Liver (tissue), 9 donors: ENCODE measurements around the gene CDCP1. TPM values are rescaled to one million over a fixed set of nuclear protein-coding genes. Genes with fewer than 3 reads are reported as not detected.

Source experiments
- DNase-seq: peaks from one replicate; pipeline ENCODE4 v3.0.0-alpha.2; 2017; ENCODE audit warnings: low spot score
- H3K27ac ChIP-seq, 2 donors: one replicate each; pipeline ENCODE4 v1.7.0; 2013; ENCODE audit warnings: inconsistent platforms in 2 of 2, low read length in 2 of 2, control low read depth in 1 of 2, low read depth in 1 of 2, mild to moderate bottlenecking in 1 of 2
- H3K27me3 ChIP-seq, 4 donors: one replicate each; pipeline versions ENCODE4 v1.6.1 to v1.7.0; 2013; ENCODE audit warnings: low read length in 3 of 4, inconsistent platforms in 1 of 4, mild to moderate bottlenecking in 1 of 4, moderate library complexity in 1 of 4; ENCODE audit not compliant: control insufficient read depth in 4 of 4, insufficient read depth in 4 of 4
- H3K36me3 ChIP-seq, 4 donors: one replicate each; pipeline versions ENCODE4 v1.6.1 to v1.7.0; 2013; ENCODE audit warnings: low read length in 3 of 4, mild to moderate bottlenecking in 3 of 4, low read depth in 1 of 4, moderate library complexity in 1 of 4; ENCODE audit not compliant: control insufficient read depth in 4 of 4, insufficient read depth in 3 of 4
- H3K4me1 ChIP-seq, 4 donors: one replicate each; pipeline versions ENCODE4 v1.6.1 to v1.7.0; 2013; ENCODE audit warnings: low read length in 3 of 4, mild to moderate bottlenecking in 3 of 4, moderate library complexity in 1 of 4; ENCODE audit not compliant: control insufficient read depth in 4 of 4, insufficient read depth in 4 of 4
- H3K4me3 ChIP-seq, 3 donors: one replicate each; pipeline versions ENCODE4 v1.6.1 to v1.7.0; 2013; ENCODE audit warnings: low read length in 3 of 3, control low read depth in 1 of 3, low read depth in 1 of 3, mild to moderate bottlenecking in 1 of 3
- H3K9ac ChIP-seq, 2 donors: one replicate each; pipeline ENCODE4 v1.7.0; 2013; ENCODE audit warnings: low read length in 2 of 2, mild to moderate bottlenecking in 2 of 2, moderate library complexity in 2 of 2, control low read depth in 1 of 2, low read depth in 1 of 2
- H3K9me3 ChIP-seq, 4 donors: one replicate each; pipeline versions ENCODE4 v1.6.1 to v1.7.0; 2013; ENCODE audit warnings: low read length in 3 of 4; ENCODE audit not compliant: control insufficient read depth in 4 of 4
- ATF3 ChIP-seq: IDR thresholded peaks from 2 replicates; pipeline ENCODE4 v1.6.1; 2016; ENCODE audit warnings: antibody characterized with exemption
- CTCF ChIP-seq: fragments of 150-350 bp; IDR thresholded peaks from 2 replicates; pipeline ENCODE4 v1.5.1; 2017; ENCODE audit warnings: improper control_type of control experiment, low read depth, low read length; ENCODE audit not compliant: missing input control
- EGR1 ChIP-seq, 2 donors: IDR thresholded peaks; 2 replicates each; pipeline ENCODE4 v1.6.1; 2016 to 2018; ENCODE audit warnings: antibody characterized with exemption in 2 of 2, low read depth in 2 of 2
- FOXA1 ChIP-seq: IDR thresholded peaks from 2 replicates; pipeline ENCODE4 v1.6.1; 2016; ENCODE audit warnings: antibody characterized with exemption
- FOXA2 ChIP-seq: IDR thresholded peaks from 2 replicates; pipeline ENCODE4 v1.6.1; 2016; ENCODE audit warnings: antibody characterized with exemption
- GABPA ChIP-seq, 2 donors: IDR thresholded peaks in 1 of 2; conservative IDR thresholded peaks in 1 of 2; 2 replicates each; pipeline ENCODE4 v1.6.1; 2016; ENCODE audit warnings: antibody characterized with exemption in 2 of 2, mild to moderate bottlenecking in 1 of 2, moderate library complexity in 1 of 2
- HNF4A ChIP-seq, 2 donors: conservative IDR thresholded peaks; 2 replicates each; pipeline ENCODE4 v1.6.1; 2016; ENCODE audit warnings: antibody characterized with exemption in 2 of 2, mild to moderate bottlenecking in 2 of 2
- HNF4G ChIP-seq: IDR thresholded peaks from 2 replicates; pipeline ENCODE4 v1.6.1; 2016; ENCODE audit warnings: antibody characterized with exemption
- NR2F2 ChIP-seq: IDR thresholded peaks from 2 replicates; pipeline ENCODE4 v1.6.1; 2016; ENCODE audit warnings: antibody characterized with exemption
- RXRA ChIP-seq, 2 donors: IDR thresholded peaks; 2 replicates each; pipeline ENCODE4 v1.6.1; 2017 to 2018; ENCODE audit warnings: antibody characterized with exemption in 2 of 2, mild to moderate bottlenecking in 1 of 2
- SP1 ChIP-seq: IDR thresholded peaks from 2 replicates; pipeline ENCODE4 v1.6.1; 2018; ENCODE audit warnings: antibody characterized with exemption, mild to moderate bottlenecking
- TAF1 ChIP-seq: conservative IDR thresholded peaks from 2 replicates; pipeline ENCODE4 v1.6.1; 2016; ENCODE audit warnings: antibody characterized with exemption, mild to moderate bottlenecking
- YY1 ChIP-seq: IDR thresholded peaks from 2 replicates; pipeline ENCODE4 v1.6.1; 2016; ENCODE audit warnings: antibody characterized with exemption, mild to moderate bottlenecking
- WGBS: extraction: QIAGEN DNeasy Blood & Tissue Kit; methylation state at CpG from one replicate; pipeline ENCODE4 v1.1.7; 2013; 5-methylcytosine and 5-hydroxymethylcytosine counted together
- polyA plus RNA-seq, 2 donors: library from polyadenylated mRNA; stranded (reverse) in 1 of 2; unstranded in 1 of 2; fragments of 200-250 nt in 1 of 2; fragments of >200 nt in 1 of 2; fragmentation: Nextera tagmentation in 1 of 2; extraction: Ambion mirVana in 1 of 2; gene quantifications; one replicate each; pipeline versions ENCODE4 v1.2.1 to v1.2.3, GENCODE V29; 2013 to 2015
- total RNA-seq, 2 donors: library from RNA; depleted of rRNA; stranded (reverse); fragments of >200 nt; gene quantifications; one replicate each; pipeline ENCODE4 v1.2.3, GENCODE V29; 2014
- TF ChIP-seq, protein P1 (sequence below): IDR thresholded peaks from 2 replicates; pipeline ENCODE4 v1.6.1; 2016; ENCODE audit warnings: antibody characterized with exemption
- TF ChIP-seq, protein P2 (sequence below): IDR thresholded peaks from 2 replicates; pipeline ENCODE4 v1.6.1; 2016; ENCODE audit warnings: antibody characterized with exemption, mild to moderate bottlenecking
- donor health status: healthy.
- donor health status: healthy.
- donor health status: healthy.
- donor health status: healthy.
- donor health status: healthy.

Gene CDCP1
- total and polyA plus RNA-seq, 4 donors: 0.22 to 0.67 (median 0.45) TPM

DNA sequence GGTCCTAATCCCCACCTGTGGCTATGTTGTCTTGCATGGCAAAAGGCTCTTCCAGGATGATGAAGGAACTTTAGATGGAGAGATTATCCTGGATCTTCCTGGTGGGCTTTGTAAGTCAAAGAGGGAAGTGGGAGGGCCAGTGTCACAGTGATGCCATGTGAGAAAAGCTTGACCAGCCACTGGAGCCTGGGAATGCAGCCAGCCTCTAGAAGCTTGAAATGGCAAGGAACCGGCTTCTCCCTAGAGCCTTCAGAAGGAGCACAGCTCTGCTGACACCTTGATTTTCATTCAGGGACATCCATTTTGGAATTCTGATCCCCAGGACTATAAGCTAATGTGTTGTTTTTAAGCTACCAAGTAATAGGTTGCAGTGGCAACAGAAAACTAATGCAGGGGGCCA lies 61.8 kb downstream of the CDCP1 start:
- Histone ChIP-seq H3K9ac (no peak overlapping the region), H3K27me3 (no peaks in the 10 kb centered on the region), H3K36me3 (no peaks in the 10 kb centered on the region), H3K4me1 (no peaks in the 10 kb centered on the region), H3K9me3 (no peaks in the 10 kb centered on the region), H3K27ac (no peak overlapping the region), H3K4me3 (no peak overlapping the region)
- WGBS: 87% methylated on average over 1 of the region's 1 CpG
- TF ChIP-seq CTCF (no peak), ATF3 (no peak)
- DNase-seq: no peak

- no peak overlapping the region for H3K27ac ChIP-seq
These were observed 63.2 kb downstream of the CDCP1 start for GRCh38 chr3:45083023-45083422.

GRCh38 chr3:45082142-45082538 lies 64.0 kb downstream of the CDCP1 start:
- H3K27me3 ChIP-seq: no peaks in the 10 kb centered on the region
- 85% methylated on average over 5 of the region's 5 CpGs for WGBS
- no peaks in the 10 kb centered on the region for H3K9me3 ChIP-seq
- no peak overlapping the region for H3K9ac ChIP-seq
- TF ChIP-seq RXRA (IDR thresholded peaks at IDR 0.05) (no peak), EGR1 (IDR thresholded peaks at IDR 0.05; ENCODE audit: low read depth in 2 of 2) (no peak), NR2F2 (no peak), FOXA1 (no peak), GABPA (IDR thresholded peaks at IDR 0.05 in 1 of 2, conservative IDR thresholded peaks at IDR 0.05 in 1 of 2) (no peak), TAF1 (no peak), HNF4G (no peak), ATF3 (no peak), CTCF (no peak), SP1 (no peak), YY1 (no peak)
- TF ChIP-seq, protein P1, sequence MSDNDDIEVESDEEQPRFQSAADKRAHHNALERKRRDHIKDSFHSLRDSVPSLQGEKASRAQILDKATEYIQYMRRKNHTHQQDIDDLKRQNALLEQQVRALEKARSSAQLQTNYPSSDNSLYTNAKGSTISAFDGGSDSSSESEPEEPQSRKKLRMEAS: no peak
- TF ChIP-seq, protein P2, sequence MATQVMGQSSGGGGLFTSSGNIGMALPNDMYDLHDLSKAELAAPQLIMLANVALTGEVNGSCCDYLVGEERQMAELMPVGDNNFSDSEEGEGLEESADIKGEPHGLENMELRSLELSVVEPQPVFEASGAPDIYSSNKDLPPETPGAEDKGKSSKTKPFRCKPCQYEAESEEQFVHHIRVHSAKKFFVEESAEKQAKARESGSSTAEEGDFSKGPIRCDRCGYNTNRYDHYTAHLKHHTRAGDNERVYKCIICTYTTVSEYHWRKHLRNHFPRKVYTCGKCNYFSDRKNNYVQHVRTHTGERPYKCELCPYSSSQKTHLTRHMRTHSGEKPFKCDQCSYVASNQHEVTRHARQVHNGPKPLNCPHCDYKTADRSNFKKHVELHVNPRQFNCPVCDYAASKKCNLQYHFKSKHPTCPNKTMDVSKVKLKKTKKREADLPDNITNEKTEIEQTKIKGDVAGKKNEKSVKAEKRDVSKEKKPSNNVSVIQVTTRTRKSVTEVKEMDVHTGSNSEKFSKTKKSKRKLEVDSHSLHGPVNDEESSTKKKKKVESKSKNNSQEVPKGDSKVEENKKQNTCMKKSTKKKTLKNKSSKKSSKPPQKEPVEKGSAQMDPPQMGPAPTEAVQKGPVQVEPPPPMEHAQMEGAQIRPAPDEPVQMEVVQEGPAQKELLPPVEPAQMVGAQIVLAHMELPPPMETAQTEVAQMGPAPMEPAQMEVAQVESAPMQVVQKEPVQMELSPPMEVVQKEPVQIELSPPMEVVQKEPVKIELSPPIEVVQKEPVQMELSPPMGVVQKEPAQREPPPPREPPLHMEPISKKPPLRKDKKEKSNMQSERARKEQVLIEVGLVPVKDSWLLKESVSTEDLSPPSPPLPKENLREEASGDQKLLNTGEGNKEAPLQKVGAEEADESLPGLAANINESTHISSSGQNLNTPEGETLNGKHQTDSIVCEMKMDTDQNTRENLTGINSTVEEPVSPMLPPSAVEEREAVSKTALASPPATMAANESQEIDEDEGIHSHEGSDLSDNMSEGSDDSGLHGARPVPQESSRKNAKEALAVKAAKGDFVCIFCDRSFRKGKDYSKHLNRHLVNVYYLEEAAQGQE: no peak
- H3K4me3 ChIP-seq: no peak overlapping the region
- DNase-seq: no peak
- no peaks in the 10 kb centered on the region for H3K36me3 ChIP-seq
- H3K4me1 ChIP-seq: no peaks in the 10 kb centered on the region
- no peak overlapping the region for H3K27ac ChIP-seq

More at GRCh38 chr3:45083023-45083422, 63.2 kb downstream of the CDCP1 start:
- TF ChIP-seq HNF4A (conservative IDR thresholded peaks at IDR 0.05) (no peak), SP1 (no peak), FOXA1 (no peak), EGR1 (IDR thresholded peaks at IDR 0.05; ENCODE audit: low read depth in 2 of 2) (no peak), NR2F2 (no peak), FOXA2 (no peak), TAF1 (no peak)
- 80% methylated on average over 6 of the region's 6 CpGs for WGBS
- Histone ChIP-seq H3K9ac (no peak overlapping the region), H3K4me3 (no peak overlapping the region), H3K36me3 (no peaks in the 10 kb centered on the region), H3K9me3 (no peaks in the 10 kb centered on the region), H3K27me3 (no peaks in the 10 kb centered on the region), H3K4me1 (no peaks in the 10 kb centered on the region)
- DNase-seq: no peak
